Ishikawa (cell line): ENCODE measurements around the gene JOSD2.

Experiments
- CEBPB ChIP-seq: IDR thresholded peaks from 2 replicates; pipeline ENCODE4 v1.6.1; 2012
- CREB1 ChIP-seq: IDR thresholded peaks from 2 replicates; pipeline ENCODE4 v1.6.1; 2012; ENCODE audit warnings: low read depth
- EGR1 ChIP-seq: IDR thresholded peaks from 2 replicates; pipeline ENCODE4 v1.6.1; 2012
- EP300 ChIP-seq: IDR thresholded peaks from 2 replicates; pipeline ENCODE4 v1.6.1; 2012; ENCODE audit warnings: borderline replicate concordance
- FOXM1 ChIP-seq: IDR thresholded peaks from 2 replicates; pipeline ENCODE4 v1.6.1; 2012; ENCODE audit warnings: low read depth, borderline replicate concordance
- NFIC ChIP-seq: IDR thresholded peaks from 2 replicates; pipeline ENCODE4 v1.6.1; 2012
- RAD21 ChIP-seq: IDR thresholded peaks from 2 replicates; pipeline ENCODE4 v1.6.1; 2012; ENCODE audit warnings: low read depth
- TAF1 ChIP-seq: IDR thresholded peaks from 2 replicates; pipeline ENCODE4 v1.6.1; 2012; ENCODE audit warnings: low read depth, mild to moderate bottlenecking
- TCF12 ChIP-seq: IDR thresholded peaks from 2 replicates; pipeline ENCODE4 v1.6.1; 2012; ENCODE audit warnings: low read depth
- TEAD4 ChIP-seq: IDR thresholded peaks from 2 replicates; pipeline ENCODE4 v1.6.1; 2012
- YY1 ChIP-seq: IDR thresholded peaks from 2 replicates; pipeline ENCODE4 v1.6.1; 2012; ENCODE audit warnings: low read depth
- ZBTB7A ChIP-seq: IDR thresholded peaks from 2 replicates; pipeline ENCODE4 v1.6.1; 2012; ENCODE audit warnings: low read depth
- TF ChIP-seq, protein P1 (sequence below): IDR thresholded peaks from 2 replicates; pipeline ENCODE4 v1.6.1; 2012; ENCODE audit warnings: low read depth, mild to moderate bottlenecking
- TF ChIP-seq, protein P2 (sequence below): IDR thresholded peaks from 2 replicates; pipeline ENCODE4 v1.6.1; 2012
- TF ChIP-seq, protein P3 (sequence below): IDR thresholded peaks from 2 replicates; pipeline ENCODE4 v1.6.1; 2012

The JOSD2 gene

DNA sequence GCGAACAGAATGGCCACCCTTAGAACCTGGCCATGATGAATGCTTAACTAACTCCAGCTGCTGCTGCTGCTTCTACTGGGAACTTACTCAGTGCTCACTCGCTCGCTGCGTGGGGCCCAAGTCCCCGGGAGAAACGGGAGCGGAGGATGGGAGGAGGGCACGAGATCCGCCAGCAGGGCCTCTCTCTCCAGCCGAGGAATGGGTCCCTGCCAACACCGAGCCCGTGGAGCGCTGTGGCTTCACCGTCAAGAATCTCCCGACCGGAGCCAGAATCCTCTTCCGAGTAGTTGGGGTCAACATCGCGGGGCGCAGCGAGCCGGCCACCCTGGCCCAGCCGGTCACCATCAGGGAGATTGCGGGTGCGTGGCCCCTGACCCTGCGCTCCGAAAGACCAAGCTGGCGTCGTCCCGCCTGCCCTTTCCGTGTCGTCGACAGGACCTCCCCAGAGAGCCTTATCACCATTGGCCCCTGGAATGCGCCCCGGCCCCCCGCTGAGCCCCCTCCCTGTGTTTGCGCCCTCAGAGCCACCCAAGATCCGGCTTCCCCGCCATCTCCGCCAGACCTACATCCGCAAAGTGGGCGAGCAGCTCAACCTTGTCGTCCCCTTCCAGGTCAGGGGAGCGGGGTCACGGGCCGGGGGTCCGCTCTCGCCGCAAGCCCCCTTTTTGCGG is 52.5 kb downstream of the JOSD2 start:
- TF ChIP-seq, protein P1, sequence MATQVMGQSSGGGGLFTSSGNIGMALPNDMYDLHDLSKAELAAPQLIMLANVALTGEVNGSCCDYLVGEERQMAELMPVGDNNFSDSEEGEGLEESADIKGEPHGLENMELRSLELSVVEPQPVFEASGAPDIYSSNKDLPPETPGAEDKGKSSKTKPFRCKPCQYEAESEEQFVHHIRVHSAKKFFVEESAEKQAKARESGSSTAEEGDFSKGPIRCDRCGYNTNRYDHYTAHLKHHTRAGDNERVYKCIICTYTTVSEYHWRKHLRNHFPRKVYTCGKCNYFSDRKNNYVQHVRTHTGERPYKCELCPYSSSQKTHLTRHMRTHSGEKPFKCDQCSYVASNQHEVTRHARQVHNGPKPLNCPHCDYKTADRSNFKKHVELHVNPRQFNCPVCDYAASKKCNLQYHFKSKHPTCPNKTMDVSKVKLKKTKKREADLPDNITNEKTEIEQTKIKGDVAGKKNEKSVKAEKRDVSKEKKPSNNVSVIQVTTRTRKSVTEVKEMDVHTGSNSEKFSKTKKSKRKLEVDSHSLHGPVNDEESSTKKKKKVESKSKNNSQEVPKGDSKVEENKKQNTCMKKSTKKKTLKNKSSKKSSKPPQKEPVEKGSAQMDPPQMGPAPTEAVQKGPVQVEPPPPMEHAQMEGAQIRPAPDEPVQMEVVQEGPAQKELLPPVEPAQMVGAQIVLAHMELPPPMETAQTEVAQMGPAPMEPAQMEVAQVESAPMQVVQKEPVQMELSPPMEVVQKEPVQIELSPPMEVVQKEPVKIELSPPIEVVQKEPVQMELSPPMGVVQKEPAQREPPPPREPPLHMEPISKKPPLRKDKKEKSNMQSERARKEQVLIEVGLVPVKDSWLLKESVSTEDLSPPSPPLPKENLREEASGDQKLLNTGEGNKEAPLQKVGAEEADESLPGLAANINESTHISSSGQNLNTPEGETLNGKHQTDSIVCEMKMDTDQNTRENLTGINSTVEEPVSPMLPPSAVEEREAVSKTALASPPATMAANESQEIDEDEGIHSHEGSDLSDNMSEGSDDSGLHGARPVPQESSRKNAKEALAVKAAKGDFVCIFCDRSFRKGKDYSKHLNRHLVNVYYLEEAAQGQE: no peak
- TF ChIP-seq ZBTB7A: no peak
- TF ChIP-seq NFIC: no peak
- TF ChIP-seq TCF12: no peak
- no peak for TF ChIP-seq CEBPB
- TF ChIP-seq YY1: no peak
- TF ChIP-seq TEAD4: no peak
- TF ChIP-seq, protein P2, sequence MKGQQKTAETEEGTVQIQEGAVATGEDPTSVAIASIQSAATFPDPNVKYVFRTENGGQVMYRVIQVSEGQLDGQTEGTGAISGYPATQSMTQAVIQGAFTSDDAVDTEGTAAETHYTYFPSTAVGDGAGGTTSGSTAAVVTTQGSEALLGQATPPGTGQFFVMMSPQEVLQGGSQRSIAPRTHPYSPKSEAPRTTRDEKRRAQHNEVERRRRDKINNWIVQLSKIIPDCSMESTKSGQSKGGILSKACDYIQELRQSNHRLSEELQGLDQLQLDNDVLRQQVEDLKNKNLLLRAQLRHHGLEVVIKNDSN: no peak
- TF ChIP-seq EGR1: no peak
- TF ChIP-seq EP300: no peak
- TF ChIP-seq, protein P3, sequence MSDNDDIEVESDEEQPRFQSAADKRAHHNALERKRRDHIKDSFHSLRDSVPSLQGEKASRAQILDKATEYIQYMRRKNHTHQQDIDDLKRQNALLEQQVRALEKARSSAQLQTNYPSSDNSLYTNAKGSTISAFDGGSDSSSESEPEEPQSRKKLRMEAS: no peak
- TF ChIP-seq FOXM1: no peak
- no peak for TF ChIP-seq CREB1

DNA sequence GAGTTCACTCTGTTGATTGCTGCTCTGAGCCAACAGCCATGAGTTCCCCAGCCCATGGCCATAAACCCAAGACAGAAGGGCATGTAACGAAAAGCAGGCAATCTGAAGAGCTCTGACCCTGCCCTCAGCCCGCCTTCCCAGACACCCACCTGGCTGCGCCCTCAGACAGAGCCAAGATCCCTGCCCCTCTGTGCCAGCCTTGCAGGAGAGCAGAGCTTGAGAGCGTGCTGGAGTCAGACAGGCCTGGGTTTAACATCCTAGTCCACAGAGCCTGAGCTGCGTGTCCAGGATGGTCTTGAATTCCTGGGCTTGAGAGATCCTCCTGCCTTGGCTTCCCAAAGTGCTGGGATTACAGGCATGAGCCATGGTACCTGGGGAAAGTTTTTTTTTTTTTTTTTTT is 53.7 kb downstream of the JOSD2 start:
- TF ChIP-seq NFIC: no peak
- TF ChIP-seq, protein P2: no peak
- no peak for TF ChIP-seq EGR1
- TF ChIP-seq TCF12: no peak
- no peak for TF ChIP-seq TAF1
- TF ChIP-seq TEAD4: no peak
- TF ChIP-seq EP300: no peak
- TF ChIP-seq RAD21: no peak
- no peak for TF ChIP-seq YY1
- TF ChIP-seq FOXM1: no peak
- no peak for TF ChIP-seq CREB1
- TF ChIP-seq, protein P1: no peak
- no peak for TF ChIP-seq ZBTB7A
- TF ChIP-seq CEBPB: no peak
